ENCODE data around the gene SHF. TPM values are rescaled to one million over a fixed set of nuclear protein-coding genes. Genes with fewer than 3 reads are reported as not detected.
A peak's percentile ranks its signal among the peaks of the same experiment; 100 is the strongest.

SHF gene
- total RNA-seq, 2 donors from 2014 or later = 42.0 to 53.8 TPM

GRCh38 chr15:45185069-45185779 is 2.5 kb downstream of the SHF start:
- no peak overlapping the region for H3K9ac ChIP-seq (ENCODE audit: extremely low read depth, low read length, poor library complexity, severe bottlenecking)
- Mint-ChIP-seq H3K27ac (no peak overlapping the region), H3K4me3 (peak overlapping the region; percentile 92), H3K36me3 (ENCODE audit: low read depth) (peaks cover 14% of the 10 kb centered on the region), H3K9me3 (no peaks in the 10 kb centered on the region), H3K4me1 (peaks cover 45% of the 10 kb centered on the region), H3K27me3 (ENCODE audit: insufficient read depth) (peaks cover 24% of the 10 kb centered on the region)
- peaks cover 10% of the 10 kb centered on the region for H3K4me1 ChIP-seq (ENCODE audit: control insufficient read depth, insufficient read depth, low read length)
- 94% methylated on average over 3 of the region's 3 CpGs; no CpG with 5 or more reads in 1 of the 2 experiments for WGBS, 2 experiments (ENCODE audit: insufficient coverage in 1 of 2, insufficient read length in 1 of 2)
- no peak overlapping the region for H3K4me3 ChIP-seq (ENCODE audit: low read length)
- peaks cover 22% of the 10 kb centered on the region for H3K27me3 ChIP-seq (ENCODE audit: control insufficient read depth, insufficient read depth, low read length, poor library complexity, severe bottlenecking)
- no peak for DNase-seq
- H3K9me3 ChIP-seq (ENCODE audit: control insufficient read depth, low read length) = no peaks in the 10 kb centered on the region
- H3K27ac ChIP-seq (ENCODE audit: low read depth, low read length) = no peak overlapping the region
- no peak for TF ChIP-seq CTCF (conservative IDR thresholded peaks at IDR 0.05)
- H3K36me3 ChIP-seq (ENCODE audit: control insufficient read depth, insufficient read depth, low read length) = no peaks in the 10 kb centered on the region

- Histone ChIP-seq H3K36me3 (ENCODE audit: control insufficient read depth, insufficient read depth, low read length) (no peaks in the 10 kb centered on the region), H3K4me3 (ENCODE audit: low read length) (no peak overlapping the region), H3K4me1 (ENCODE audit: control insufficient read depth, insufficient read depth, low read length) (peaks cover 10% of the 10 kb centered on the region), H3K9me3 (ENCODE audit: control insufficient read depth, low read length) (no peaks in the 10 kb centered on the region), H3K27me3 (ENCODE audit: control insufficient read depth, insufficient read depth, low read length, poor library complexity, severe bottlenecking) (peaks cover 16% of the 10 kb centered on the region), H3K27ac (ENCODE audit: low read depth, low read length) (no peak overlapping the region), H3K9ac (ENCODE audit: extremely low read depth, low read length, poor library complexity, severe bottlenecking) (no peak overlapping the region)
- Mint-ChIP-seq H3K4me1 (peaks cover 47% of the 10 kb centered on the region), H3K27ac (no peak overlapping the region), H3K4me3 (no peak overlapping the region), H3K36me3 (ENCODE audit: low read depth) (peaks cover 18% of the 10 kb centered on the region), H3K9me3 (no peaks in the 10 kb centered on the region), H3K27me3 (ENCODE audit: insufficient read depth) (peaks cover 17% of the 10 kb centered on the region)
- no peak for DNase-seq
- WGBS, 2 experiments (ENCODE audit: insufficient coverage in 1 of 2, insufficient read length in 1 of 2) = 91% methylated on average over 4 to 9 of the region's 9 CpGs
- no peak for TF ChIP-seq CTCF (conservative IDR thresholded peaks at IDR 0.05)
Measured at GRCh38 chr15:45184562-45185041, 3.2 kb downstream of the SHF start.

- peak overlapping the region; percentile 63 for H3K27ac Mint-ChIP-seq
Measured at GRCh38 chr15:45183511-45183910, 4.3 kb downstream of the SHF start.

More at GRCh38 chr15:45183511-45183910, 4.3 kb downstream of the SHF start:
- H3K9me3 Mint-ChIP-seq = no peaks in the 10 kb centered on the region
- no peak for DNase-seq
- H3K9ac ChIP-seq (ENCODE audit: extremely low read depth, low read length, poor library complexity, severe bottlenecking) = no peak overlapping the region
- H3K4me1 Mint-ChIP-seq = peaks cover 45% of the 10 kb centered on the region
- H3K27ac ChIP-seq (ENCODE audit: low read depth, low read length) = no peak overlapping the region
- H3K4me3 ChIP-seq (ENCODE audit: low read length) = no peak overlapping the region
- 98 to 100% methylated on average over 1 to 2 of the region's 2 CpGs for WGBS, 2 experiments (ENCODE audit: insufficient coverage in 1 of 2, insufficient read length in 1 of 2)
- H3K36me3 ChIP-seq (ENCODE audit: control insufficient read depth, insufficient read depth, low read length) = no peaks in the 10 kb centered on the region
- peaks cover 5% of the 10 kb centered on the region for H3K27me3 ChIP-seq (ENCODE audit: control insufficient read depth, insufficient read depth, low read length, poor library complexity, severe bottlenecking)
- TF ChIP-seq CTCF (conservative IDR thresholded peaks at IDR 0.05) = no peak
- peaks cover 6% of the 10 kb centered on the region for H3K27me3 Mint-ChIP-seq (ENCODE audit: insufficient read depth)
- no peaks in the 10 kb centered on the region for H3K9me3 ChIP-seq (ENCODE audit: control insufficient read depth, low read length)
- no peak overlapping the region for H3K4me3 Mint-ChIP-seq
- H3K36me3 Mint-ChIP-seq (ENCODE audit: low read depth) = peaks cover 20% of the 10 kb centered on the region
- H3K4me1 ChIP-seq (ENCODE audit: control insufficient read depth, insufficient read depth, low read length) = peaks cover 10% of the 10 kb centered on the region

All from endodermal cell (in vitro differentiated cells).